HL-60 (cell line): Measurements from ENCODE around the gene IGSF10.
A peak's percentile ranks its signal among the peaks of the same experiment; 100 is the strongest.

Experiments used
- DNase-seq, 2 experiments: peaks; one replicate each; pipeline ENCODE4 v3.0.0-alpha.2; 2010 to 2020; ENCODE audit warnings: low read depth in 1 of 2, low spot score in 1 of 2
- H3K27ac ChIP-seq: fragments of 250-450 bp; sonication (Bioruptor Pico); replicated peaks from 2 replicates; pipeline ENCODE4 v1.5.1; 2020; ENCODE audit warnings: mild to moderate bottlenecking, moderate library complexity
- H3K27me3 ChIP-seq: fragments of 250-450 bp; sonication (Bioruptor Pico); 2 replicates; pipeline ENCODE4 v1.5.1; 2021; ENCODE audit warnings: mild to moderate bottlenecking, moderate library complexity; ENCODE audit not compliant: insufficient read depth, poor library complexity, severe bottlenecking
- H3K4me3 ChIP-seq: replicated peaks from 2 replicates; pipeline ENCODE4 v1.5.1; 2011; ENCODE audit warnings: mild to moderate bottlenecking, control low read depth, low read length; ENCODE audit not compliant: insufficient read depth
- GABPA ChIP-seq: IDR thresholded peaks from 2 replicates; pipeline ENCODE4 v1.6.1; 2012; ENCODE audit warnings: low read depth
- POLR2AphosphoS5 ChIP-seq: IDR thresholded peaks from 2 replicates; pipeline ENCODE4 v1.6.1; 2012; ENCODE audit warnings: low read depth
- SPI1 ChIP-seq: IDR thresholded peaks from 2 replicates; pipeline ENCODE4 v1.6.1; 2012; ENCODE audit warnings: low read depth, mild to moderate bottlenecking, borderline replicate concordance
- TF ChIP-seq, protein P1 (sequence below): IDR thresholded peaks from 2 replicates; pipeline ENCODE4 v1.6.1; 2012; ENCODE audit warnings: low read depth; ENCODE audit not compliant: insufficient replicate concordance
- TF ChIP-seq, protein P2 (sequence below): IDR thresholded peaks from one replicate; pipeline ENCODE4 v1.5.1; 2011; ENCODE audit warnings: low read length, control low read depth, inconsistent platforms; ENCODE audit not compliant: insufficient read depth

IGSF10 gene

DNA sequence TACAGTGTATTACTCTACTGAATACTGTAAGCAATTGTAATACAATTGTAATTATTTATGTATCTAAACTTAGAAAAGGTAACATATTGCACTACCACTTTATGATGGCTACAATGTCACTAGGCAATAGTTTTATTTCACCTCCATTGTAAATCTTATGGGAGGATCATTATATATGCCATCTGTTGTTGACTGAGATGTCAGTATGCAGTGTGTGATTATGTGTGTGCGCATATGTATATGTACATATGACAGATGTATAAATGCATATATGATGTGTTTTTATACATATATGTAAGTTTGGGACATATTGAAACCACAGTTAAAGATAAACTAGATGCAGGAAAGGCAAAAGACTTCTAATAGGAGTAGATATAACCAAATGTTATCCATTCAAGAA lies 8.5 kb downstream of the IGSF10 start:
- TF ChIP-seq POLR2AphosphoS5: no peak
- TF ChIP-seq, protein P1, sequence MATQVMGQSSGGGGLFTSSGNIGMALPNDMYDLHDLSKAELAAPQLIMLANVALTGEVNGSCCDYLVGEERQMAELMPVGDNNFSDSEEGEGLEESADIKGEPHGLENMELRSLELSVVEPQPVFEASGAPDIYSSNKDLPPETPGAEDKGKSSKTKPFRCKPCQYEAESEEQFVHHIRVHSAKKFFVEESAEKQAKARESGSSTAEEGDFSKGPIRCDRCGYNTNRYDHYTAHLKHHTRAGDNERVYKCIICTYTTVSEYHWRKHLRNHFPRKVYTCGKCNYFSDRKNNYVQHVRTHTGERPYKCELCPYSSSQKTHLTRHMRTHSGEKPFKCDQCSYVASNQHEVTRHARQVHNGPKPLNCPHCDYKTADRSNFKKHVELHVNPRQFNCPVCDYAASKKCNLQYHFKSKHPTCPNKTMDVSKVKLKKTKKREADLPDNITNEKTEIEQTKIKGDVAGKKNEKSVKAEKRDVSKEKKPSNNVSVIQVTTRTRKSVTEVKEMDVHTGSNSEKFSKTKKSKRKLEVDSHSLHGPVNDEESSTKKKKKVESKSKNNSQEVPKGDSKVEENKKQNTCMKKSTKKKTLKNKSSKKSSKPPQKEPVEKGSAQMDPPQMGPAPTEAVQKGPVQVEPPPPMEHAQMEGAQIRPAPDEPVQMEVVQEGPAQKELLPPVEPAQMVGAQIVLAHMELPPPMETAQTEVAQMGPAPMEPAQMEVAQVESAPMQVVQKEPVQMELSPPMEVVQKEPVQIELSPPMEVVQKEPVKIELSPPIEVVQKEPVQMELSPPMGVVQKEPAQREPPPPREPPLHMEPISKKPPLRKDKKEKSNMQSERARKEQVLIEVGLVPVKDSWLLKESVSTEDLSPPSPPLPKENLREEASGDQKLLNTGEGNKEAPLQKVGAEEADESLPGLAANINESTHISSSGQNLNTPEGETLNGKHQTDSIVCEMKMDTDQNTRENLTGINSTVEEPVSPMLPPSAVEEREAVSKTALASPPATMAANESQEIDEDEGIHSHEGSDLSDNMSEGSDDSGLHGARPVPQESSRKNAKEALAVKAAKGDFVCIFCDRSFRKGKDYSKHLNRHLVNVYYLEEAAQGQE: no peak
- no peak for TF ChIP-seq SPI1
- no peak for TF ChIP-seq GABPA
- TF ChIP-seq, protein P2, sequence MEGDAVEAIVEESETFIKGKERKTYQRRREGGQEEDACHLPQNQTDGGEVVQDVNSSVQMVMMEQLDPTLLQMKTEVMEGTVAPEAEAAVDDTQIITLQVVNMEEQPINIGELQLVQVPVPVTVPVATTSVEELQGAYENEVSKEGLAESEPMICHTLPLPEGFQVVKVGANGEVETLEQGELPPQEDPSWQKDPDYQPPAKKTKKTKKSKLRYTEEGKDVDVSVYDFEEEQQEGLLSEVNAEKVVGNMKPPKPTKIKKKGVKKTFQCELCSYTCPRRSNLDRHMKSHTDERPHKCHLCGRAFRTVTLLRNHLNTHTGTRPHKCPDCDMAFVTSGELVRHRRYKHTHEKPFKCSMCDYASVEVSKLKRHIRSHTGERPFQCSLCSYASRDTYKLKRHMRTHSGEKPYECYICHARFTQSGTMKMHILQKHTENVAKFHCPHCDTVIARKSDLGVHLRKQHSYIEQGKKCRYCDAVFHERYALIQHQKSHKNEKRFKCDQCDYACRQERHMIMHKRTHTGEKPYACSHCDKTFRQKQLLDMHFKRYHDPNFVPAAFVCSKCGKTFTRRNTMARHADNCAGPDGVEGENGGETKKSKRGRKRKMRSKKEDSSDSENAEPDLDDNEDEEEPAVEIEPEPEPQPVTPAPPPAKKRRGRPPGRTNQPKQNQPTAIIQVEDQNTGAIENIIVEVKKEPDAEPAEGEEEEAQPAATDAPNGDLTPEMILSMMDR: no peak
- Histone ChIP-seq H3K4me3 (no peak overlapping the region), H3K27me3 (no peaks in the 10 kb centered on the region), H3K27ac (no peak overlapping the region)
- DNase-seq: no peak

DNA sequence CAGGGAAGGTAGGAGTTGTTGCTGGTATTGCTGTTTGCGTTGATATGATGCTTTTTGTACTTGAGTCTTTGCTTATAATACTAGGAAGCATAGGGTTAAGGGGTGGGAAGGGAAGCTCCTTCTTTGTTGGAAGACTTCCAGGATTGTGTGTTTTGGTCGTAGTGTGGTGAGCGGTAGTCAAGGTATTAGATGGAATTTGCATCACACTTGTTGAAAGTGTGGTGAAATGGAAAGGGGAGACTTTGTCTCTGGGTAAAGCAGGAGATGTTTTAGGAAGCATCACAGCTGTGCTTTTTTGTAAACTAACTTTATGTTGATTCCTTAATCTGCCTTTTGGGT lies 14.9 kb downstream of the IGSF10 start:
- no peak overlapping the region for H3K4me3 ChIP-seq
- peak in 1 of 2 experiments; percentile 30 for DNase-seq

DNA sequence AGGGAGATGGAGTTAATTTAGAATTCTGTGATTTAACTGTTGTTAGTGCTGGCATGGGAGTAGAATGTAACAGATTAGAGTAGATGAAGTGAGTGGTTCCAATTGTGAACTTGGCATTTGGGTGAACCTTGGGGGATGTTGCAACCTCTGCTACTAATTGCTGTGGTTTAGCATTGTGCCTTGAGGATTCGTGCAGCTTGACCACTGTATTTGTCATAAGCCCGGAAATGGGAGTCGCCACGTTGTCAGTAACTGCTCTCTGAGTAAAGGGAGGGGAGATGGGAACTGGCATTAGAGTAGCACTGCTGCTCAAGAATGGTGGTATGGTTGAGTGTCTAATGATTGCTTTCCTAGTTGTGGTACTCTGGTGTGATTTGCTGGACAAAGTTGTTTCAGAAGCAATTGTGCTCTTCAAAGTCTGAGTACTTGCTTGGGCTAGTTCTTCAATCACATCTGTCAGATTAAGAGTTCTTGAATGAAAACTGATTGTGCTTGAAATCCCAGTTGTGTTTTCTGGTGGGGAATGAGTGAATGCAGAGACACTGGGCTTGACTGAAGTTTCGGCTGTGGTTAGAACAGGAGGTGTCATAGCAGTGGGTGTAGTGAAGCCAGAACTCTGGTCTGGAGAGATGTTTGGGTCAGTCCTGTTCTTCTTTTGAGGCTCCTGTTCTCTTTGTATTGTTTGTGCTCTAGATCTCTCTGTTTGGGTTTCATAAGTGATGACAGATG lies 15.4 kb downstream of the IGSF10 start:
- TF ChIP-seq, protein P1: no peak
- TF ChIP-seq POLR2AphosphoS5 (peak; percentile 72; the same call in 1 of the 2 replicates), GABPA (no peak)
- peak; percentile 82 to 83 for DNase-seq
- Histone ChIP-seq H3K27ac (no peak overlapping the region), H3K27me3 (no peaks in the 10 kb centered on the region), H3K4me3 (no peak overlapping the region)

More for the DNA sequence above, 14.9 kb downstream of the IGSF10 start:
- TF ChIP-seq, protein P2: no peak
- no peak for TF ChIP-seq GABPA
- no peak for TF ChIP-seq POLR2AphosphoS5
- TF ChIP-seq, protein P1: no peak
- TF ChIP-seq SPI1: no peak
- no peaks in the 10 kb centered on the region for H3K27me3 ChIP-seq
- no peak overlapping the region for H3K27ac ChIP-seq
